ENCODE results near the gene CDH24.

The CDH24 gene

GRCh38 chr14:23055621-23056144 lies 1.6 kb downstream of the CDH24 start:
- Histone ChIP-seq H3K27ac (replicated peaks) (no peak overlapping the region), H3K27me3 (ENCODE audit: insufficient read depth, poor library complexity, severe bottlenecking) (no peaks in the 10 kb centered on the region), H3K4me3 (replicated peaks; ENCODE audit: insufficient read depth, low read length) (no peak overlapping the region)
- no peak for TF ChIP-seq CTCF (IDR thresholded peaks at IDR 0.05; ENCODE audit: insufficient read depth, low read length)
- no peak for TF ChIP-seq GABPA (IDR thresholded peaks at IDR 0.05; ENCODE audit: low read depth)
- no peak for TF ChIP-seq SPI1 (IDR thresholded peaks at IDR 0.05; ENCODE audit: borderline replicate concordance, low read depth)
- TF ChIP-seq, protein P1, sequence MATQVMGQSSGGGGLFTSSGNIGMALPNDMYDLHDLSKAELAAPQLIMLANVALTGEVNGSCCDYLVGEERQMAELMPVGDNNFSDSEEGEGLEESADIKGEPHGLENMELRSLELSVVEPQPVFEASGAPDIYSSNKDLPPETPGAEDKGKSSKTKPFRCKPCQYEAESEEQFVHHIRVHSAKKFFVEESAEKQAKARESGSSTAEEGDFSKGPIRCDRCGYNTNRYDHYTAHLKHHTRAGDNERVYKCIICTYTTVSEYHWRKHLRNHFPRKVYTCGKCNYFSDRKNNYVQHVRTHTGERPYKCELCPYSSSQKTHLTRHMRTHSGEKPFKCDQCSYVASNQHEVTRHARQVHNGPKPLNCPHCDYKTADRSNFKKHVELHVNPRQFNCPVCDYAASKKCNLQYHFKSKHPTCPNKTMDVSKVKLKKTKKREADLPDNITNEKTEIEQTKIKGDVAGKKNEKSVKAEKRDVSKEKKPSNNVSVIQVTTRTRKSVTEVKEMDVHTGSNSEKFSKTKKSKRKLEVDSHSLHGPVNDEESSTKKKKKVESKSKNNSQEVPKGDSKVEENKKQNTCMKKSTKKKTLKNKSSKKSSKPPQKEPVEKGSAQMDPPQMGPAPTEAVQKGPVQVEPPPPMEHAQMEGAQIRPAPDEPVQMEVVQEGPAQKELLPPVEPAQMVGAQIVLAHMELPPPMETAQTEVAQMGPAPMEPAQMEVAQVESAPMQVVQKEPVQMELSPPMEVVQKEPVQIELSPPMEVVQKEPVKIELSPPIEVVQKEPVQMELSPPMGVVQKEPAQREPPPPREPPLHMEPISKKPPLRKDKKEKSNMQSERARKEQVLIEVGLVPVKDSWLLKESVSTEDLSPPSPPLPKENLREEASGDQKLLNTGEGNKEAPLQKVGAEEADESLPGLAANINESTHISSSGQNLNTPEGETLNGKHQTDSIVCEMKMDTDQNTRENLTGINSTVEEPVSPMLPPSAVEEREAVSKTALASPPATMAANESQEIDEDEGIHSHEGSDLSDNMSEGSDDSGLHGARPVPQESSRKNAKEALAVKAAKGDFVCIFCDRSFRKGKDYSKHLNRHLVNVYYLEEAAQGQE (IDR thresholded peaks at IDR 0.05; ENCODE audit: insufficient replicate concordance, low read depth), result no peak
- no peak for TF ChIP-seq POLR2AphosphoS5 (IDR thresholded peaks at IDR 0.05; ENCODE audit: low read depth)
- DNase-seq (ENCODE audit: low read depth in 1 of 2, low spot score in 1 of 2), result no peak

GRCh38 chr14:23055147-23055550 lies 2.2 kb downstream of the CDH24 start:
- no peaks in the 10 kb centered on the region for H3K27me3 ChIP-seq (ENCODE audit: insufficient read depth, poor library complexity, severe bottlenecking)
- no peak overlapping the region for H3K4me3 ChIP-seq (replicated peaks; ENCODE audit: insufficient read depth, low read length)
- H3K27ac ChIP-seq (replicated peaks), result no peak overlapping the region
- TF ChIP-seq, protein P1 (IDR thresholded peaks at IDR 0.05; ENCODE audit: insufficient replicate concordance, low read depth), result no peak
- TF ChIP-seq SPI1 (IDR thresholded peaks at IDR 0.05; ENCODE audit: borderline replicate concordance, low read depth) (no peak), GABPA (IDR thresholded peaks at IDR 0.05; ENCODE audit: low read depth) (no peak), CTCF (IDR thresholded peaks at IDR 0.05; ENCODE audit: insufficient read depth, low read length) (no peak), POLR2AphosphoS5 (IDR thresholded peaks at IDR 0.05; ENCODE audit: low read depth) (no peak)
- DNase-seq (ENCODE audit: low read depth in 1 of 2, low spot score in 1 of 2), result no peak

DNA sequence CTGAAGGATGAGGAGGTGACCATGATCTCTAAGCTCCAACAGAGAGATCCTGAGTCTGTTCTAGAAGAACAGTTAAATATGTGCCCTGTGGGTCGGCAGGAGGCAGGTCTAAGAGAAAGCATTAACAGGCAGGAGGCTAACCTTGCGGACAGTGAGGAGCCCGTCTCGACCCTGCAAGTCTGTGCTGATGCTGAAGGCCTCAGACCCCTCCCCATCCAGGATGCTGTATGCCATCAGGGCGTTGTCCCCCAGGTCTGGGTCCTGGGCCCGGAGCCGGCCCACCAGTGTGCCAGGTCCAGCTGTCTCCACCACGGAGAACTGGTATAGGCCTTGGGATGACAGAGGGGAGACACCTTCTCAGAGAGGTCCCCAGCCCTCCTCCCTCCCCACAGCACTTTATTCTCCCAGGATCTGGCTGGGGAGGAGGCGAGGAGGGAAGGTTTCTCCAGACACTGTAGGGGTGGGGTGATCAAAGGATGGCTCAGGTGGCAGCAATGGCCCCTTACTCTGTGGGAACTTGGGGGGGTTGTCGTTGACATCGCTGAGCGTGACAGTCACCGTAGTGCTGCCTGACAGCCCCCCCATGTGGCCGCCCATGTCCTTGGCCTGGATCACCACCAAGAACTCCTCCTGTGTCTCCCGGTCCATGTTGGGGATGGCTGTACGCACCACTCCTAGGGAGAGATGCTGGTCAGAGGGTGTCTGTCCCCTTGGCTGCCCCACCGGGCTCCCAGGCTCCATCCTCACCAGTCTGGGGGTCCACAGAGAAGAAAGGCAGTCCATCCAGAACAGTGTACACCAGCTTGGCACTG lies 3.1 kb downstream of the CDH24 start:
- H3K4me3 ChIP-seq (replicated peaks; ENCODE audit: insufficient read depth, low read length), result no peak overlapping the region
- H3K27ac ChIP-seq (replicated peaks), result no peak overlapping the region
- H3K27me3 ChIP-seq (ENCODE audit: insufficient read depth, poor library complexity, severe bottlenecking), result no peaks in the 10 kb centered on the region
- DNase-seq (ENCODE audit: low read depth in 1 of 2, low spot score in 1 of 2), result no peak
- TF ChIP-seq CTCF (IDR thresholded peaks at IDR 0.05; ENCODE audit: insufficient read depth, low read length) (peak; percentile 6), POLR2AphosphoS5 (IDR thresholded peaks at IDR 0.05; ENCODE audit: low read depth) (no peak)

Data from HL-60 (cell line).